Left cardiac atrium (tissue), 4 donors: Measurements from ENCODE around the gene NOCT. TPM values are rescaled to one million over a fixed set of nuclear protein-coding genes. Genes with fewer than 3 reads are reported as not detected.
A peak's percentile ranks its signal among the peaks of the same experiment; 100 is the strongest.
"Not testable (repeated sequence)": the region's sequence is repeated elsewhere in the genome, so short reads cannot be mapped to it uniquely, and the experiment has no call there.

Experiments used
- ATAC-seq, 2 donors: fragments of 200-7000 bp; cut with Tn5 transposase; one replicate each; pipeline ENCODE4 v1.9.1; 2020; ENCODE audit warnings: mild to moderate bottlenecking in 2 of 2, moderate library complexity in 2 of 2
- DNase-seq: peaks from one replicate; pipeline ENCODE4 v3.0.0-alpha.2; 2020
- intact Hi-C, 2 donors: fragments of 100-400 bp; cut with DNase I; formaldehyde crosslinking; loops; one replicate each; pipeline versions ENCODE4 v1.14.1 to v1.15.1; 2022 to 2023
- total RNA-seq, 2 donors: library from RNA; stranded (reverse); fragmentation: NEBNext Ultra II Directional; extraction: Animal tissue kit (Norgen Biotek cat#: 25700); gene quantifications; one replicate each; pipeline ENCODE4 v1.2.1, GENCODE V29; 2021
- donor health status: DM: no; HTN: yes; CAD: no.
- donor health status: DM: no; HTN: yes; CAD: no; lungs with severe emphysema.
- donor health status: DM: yes; HTN: yes; CAD: no.
- donor health status: Dilated cardiomyopathy.

The NOCT gene
- total RNA-seq, 2 donors from 2014 or later, result 6.8 to 13.5 TPM

- DNase-seq (no peak), ATAC-seq (no peak)
- intact Hi-C loops, result no loop called here
Observed at GRCh38 chr4:139007640-139008039, 7.9 kb upstream of the NOCT start.

- DNase-seq, ATAC-seq, intact Hi-C loops: not testable (repeated sequence)
Observed at GRCh38 chr4:139008278-139008677, 7.3 kb upstream of the NOCT start.

GRCh38 chr4:139009702-139010101, 5.9 kb upstream of the NOCT start:
- ATAC-seq (no peak), DNase-seq (no peak)
- intact Hi-C loops, result no loop called here

- intact Hi-C loops, result no loop called here
- ATAC-seq (no peak), DNase-seq (no peak)
Observed at GRCh38 chr4:139011225-139011950, 4.2 kb upstream of the NOCT start.

- intact Hi-C loops, result no loop called here
- DNase-seq (no peak), ATAC-seq (peak; percentile 16 to 64)
Observed at GRCh38 chr4:139014371-139015268, 961 bp upstream of the NOCT start.

- DNase-seq (no peak), ATAC-seq (peak in 1 of 2 donors; percentile 63)
- intact Hi-C loops, result no loop called here
Observed at GRCh38 chr4:139015948-139016471, 429 bp downstream of the NOCT start.

- DNase-seq, result no peak
- no peak for ATAC-seq
- intact Hi-C loops, result no loop called here
Observed at GRCh38 chr4:139017861-139018260, 2.3 kb downstream of the NOCT start.

GRCh38 chr4:139018501-139018900, 2.9 kb downstream of the NOCT start:
- intact Hi-C loops, result no loop called here
- DNase-seq (no peak), ATAC-seq (no peak)

GRCh38 chr4:139018971-139019758, 3.6 kb downstream of the NOCT start:
- ATAC-seq, result no peak
- DNase-seq, result no peak
- intact Hi-C loops, result no loop called here

- DNase-seq (no peak), ATAC-seq (no peak)
- intact Hi-C loops, result no loop called here
Observed at GRCh38 chr4:139020384-139020783, 4.8 kb downstream of the NOCT start.

- intact Hi-C loops, ATAC-seq, DNase-seq: not testable (repeated sequence)
Observed at GRCh38 chr4:139021071-139021470, 5.5 kb downstream of the NOCT start.

- intact Hi-C loops, result no loop called here
- DNase-seq (no peak), ATAC-seq (no peak)
Observed at GRCh38 chr4:139022835-139023234, 7.3 kb downstream of the NOCT start.

- no peak for ATAC-seq
- intact Hi-C loops, result no loop called here
- DNase-seq, result no peak
Observed at GRCh38 chr4:139024686-139025085, 9.1 kb downstream of the NOCT start.

GRCh38 chr4:139025841-139026240, 10.3 kb downstream of the NOCT start:
- ATAC-seq (no peak), DNase-seq (no peak)
- intact Hi-C loops, result no loop called here

- peak in 1 of 2 donors; percentile 32 for ATAC-seq
- no peak for DNase-seq
- intact Hi-C loops, result no loop called here
Observed at GRCh38 chr4:139027776-139028175, 12.2 kb downstream of the NOCT start.

- intact Hi-C loops, result no loop called here
- DNase-seq, result peak; percentile 75
- peak; percentile 85 to 87 for ATAC-seq
Observed at GRCh38 chr4:139028191-139028661, 12.6 kb downstream of the NOCT start.

GRCh38 chr4:139029866-139030363, 14.3 kb downstream of the NOCT start:
- DNase-seq, ATAC-seq: not testable (repeated sequence)
- intact Hi-C loops, result loop anchor here (5.0 to 10.0 kb wide), 4 partner anchors 52 to 267 kb away; no protein-coding TSS in a partner anchor

GRCh38 chr4:139030614-139031235, 15.1 kb downstream of the NOCT start:
- intact Hi-C loops, result loop anchor here (5.0 to 10.0 kb wide), 4 partner anchors 52 to 267 kb away; no protein-coding TSS in a partner anchor
- DNase-seq (peak; percentile 70), ATAC-seq (peak; percentile 39 to 49)
